HCT116 (cell line): ENCODE data around the gene ROR2.

Source experiments
- EGR1 ChIP-seq: IDR thresholded peaks from 2 replicates; pipeline ENCODE4 v1.6.1; 2012; ENCODE audit warnings: low read depth
- EZH2 ChIP-seq: fragments of 200-600 bp; sonication (generic); IDR thresholded peaks from 2 replicates; pipeline ENCODE4 v1.6.1; 2017; ENCODE audit warnings: antibody characterized with exemption, mixed run types
- EZH2phosphoT487 ChIP-seq: fragments of 200-600 bp; IDR thresholded peaks from 2 replicates; pipeline ENCODE4 v1.6.1; 2018; ENCODE audit warnings: antibody characterized with exemption, borderline replicate concordance
- POLR2A ChIP-seq: IDR thresholded peaks from 2 replicates; pipeline ENCODE4 v1.7.0; 2011; ENCODE audit warnings: borderline replicate concordance; ENCODE audit not compliant: insufficient read depth, insufficient read length; ENCODE audit errors: extremely low read depth
- POLR2AphosphoS5 ChIP-seq: IDR thresholded peaks from 2 replicates; pipeline ENCODE4 v1.6.1; 2011; ENCODE audit warnings: mild to moderate bottlenecking, low read depth, low read length, moderate library complexity
- RAD21 ChIP-seq: IDR thresholded peaks from 2 replicates; pipeline ENCODE4 v1.6.1; 2012; ENCODE audit warnings: low read depth, mild to moderate bottlenecking
- SIN3A ChIP-seq: IDR thresholded peaks from 2 replicates; pipeline ENCODE4 v1.6.1; 2012; ENCODE audit warnings: low read depth
- TCF7L2 ChIP-seq: IDR thresholded peaks from 2 replicates; pipeline ENCODE4 v1.7.0; 2011; ENCODE audit warnings: borderline replicate concordance, inconsistent platforms; ENCODE audit not compliant: insufficient read depth, insufficient read length; ENCODE audit errors: extremely low read depth
- YY1 ChIP-seq: IDR thresholded peaks from 2 replicates; pipeline ENCODE4 v1.6.1; 2011; ENCODE audit warnings: low read length, low read depth, moderate library complexity, mild to moderate bottlenecking; ENCODE audit not compliant: insufficient replicate concordance; ENCODE audit errors: extremely low read depth
- TF ChIP-seq, protein P1 (sequence below), 3 experiments: fragments of 200-600 bp in 1 of 3; sonication (generic) in 1 of 3; IDR thresholded peaks in 2 of 3; conservative IDR thresholded peaks in 1 of 3; 2 replicates each; pipeline ENCODE4 v1.5.1; 2012 to 2017; ENCODE audit warnings: low read depth in 2 of 3, low read length in 2 of 3, antibody characterized with exemption in 1 of 3, borderline replicate concordance in 1 of 3, control low read depth in 1 of 3, mild to moderate bottlenecking in 1 of 3, mixed read lengths in 1 of 3, mixed run types in 1 of 3, moderate library complexity in 1 of 3; ENCODE audit not compliant: insufficient read depth in 1 of 3
- TF ChIP-seq, protein P2 (sequence below): IDR thresholded peaks from 2 replicates; pipeline ENCODE4 v1.6.1; 2012
- TF ChIP-seq, protein P3 (sequence below): IDR thresholded peaks from 2 replicates; pipeline ENCODE4 v1.6.1; 2012; ENCODE audit warnings: low read depth

DNA sequence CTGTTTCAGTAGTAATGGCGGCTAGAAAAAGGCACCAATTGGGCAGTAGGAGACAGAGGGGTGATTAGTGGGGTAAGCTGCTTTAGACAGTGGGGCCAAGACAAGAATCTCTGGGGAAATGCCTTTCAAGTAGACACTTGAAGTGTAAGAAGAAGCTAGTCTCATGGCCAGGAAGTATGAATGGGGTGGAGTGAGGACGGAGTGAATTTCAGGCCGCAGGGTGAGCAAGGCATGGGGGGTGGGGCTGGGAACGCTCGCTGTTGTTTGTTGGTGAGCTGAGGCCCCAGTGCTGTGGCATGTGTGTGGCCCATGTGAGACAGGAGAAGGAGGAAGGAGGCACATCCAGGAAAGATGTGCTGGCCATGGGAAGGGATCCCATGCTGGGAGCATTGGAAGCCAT lies 377.2 kb downstream of the ROR2 start:
- TF ChIP-seq POLR2A = no peak
- TF ChIP-seq, protein P1, sequence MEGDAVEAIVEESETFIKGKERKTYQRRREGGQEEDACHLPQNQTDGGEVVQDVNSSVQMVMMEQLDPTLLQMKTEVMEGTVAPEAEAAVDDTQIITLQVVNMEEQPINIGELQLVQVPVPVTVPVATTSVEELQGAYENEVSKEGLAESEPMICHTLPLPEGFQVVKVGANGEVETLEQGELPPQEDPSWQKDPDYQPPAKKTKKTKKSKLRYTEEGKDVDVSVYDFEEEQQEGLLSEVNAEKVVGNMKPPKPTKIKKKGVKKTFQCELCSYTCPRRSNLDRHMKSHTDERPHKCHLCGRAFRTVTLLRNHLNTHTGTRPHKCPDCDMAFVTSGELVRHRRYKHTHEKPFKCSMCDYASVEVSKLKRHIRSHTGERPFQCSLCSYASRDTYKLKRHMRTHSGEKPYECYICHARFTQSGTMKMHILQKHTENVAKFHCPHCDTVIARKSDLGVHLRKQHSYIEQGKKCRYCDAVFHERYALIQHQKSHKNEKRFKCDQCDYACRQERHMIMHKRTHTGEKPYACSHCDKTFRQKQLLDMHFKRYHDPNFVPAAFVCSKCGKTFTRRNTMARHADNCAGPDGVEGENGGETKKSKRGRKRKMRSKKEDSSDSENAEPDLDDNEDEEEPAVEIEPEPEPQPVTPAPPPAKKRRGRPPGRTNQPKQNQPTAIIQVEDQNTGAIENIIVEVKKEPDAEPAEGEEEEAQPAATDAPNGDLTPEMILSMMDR (IDR thresholded peaks at IDR 0.05 in 2 of 3, conservative IDR thresholded peaks at IDR 0.05 in 1 of 3; ENCODE audit: borderline replicate concordance in 1 of 3, insufficient read depth in 1 of 3, low read depth in 2 of 3, low read length in 2 of 3) = no peak
- no peak for TF ChIP-seq YY1
- TF ChIP-seq RAD21 = no peak
- no peak for TF ChIP-seq TCF7L2
- TF ChIP-seq EGR1 = no peak
- TF ChIP-seq, protein P2, sequence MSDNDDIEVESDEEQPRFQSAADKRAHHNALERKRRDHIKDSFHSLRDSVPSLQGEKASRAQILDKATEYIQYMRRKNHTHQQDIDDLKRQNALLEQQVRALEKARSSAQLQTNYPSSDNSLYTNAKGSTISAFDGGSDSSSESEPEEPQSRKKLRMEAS = no peak
- no peak for TF ChIP-seq EZH2
- no peak for TF ChIP-seq SIN3A
- TF ChIP-seq EZH2phosphoT487 = no peak
- TF ChIP-seq POLR2AphosphoS5 = no peak
- TF ChIP-seq, protein P3, sequence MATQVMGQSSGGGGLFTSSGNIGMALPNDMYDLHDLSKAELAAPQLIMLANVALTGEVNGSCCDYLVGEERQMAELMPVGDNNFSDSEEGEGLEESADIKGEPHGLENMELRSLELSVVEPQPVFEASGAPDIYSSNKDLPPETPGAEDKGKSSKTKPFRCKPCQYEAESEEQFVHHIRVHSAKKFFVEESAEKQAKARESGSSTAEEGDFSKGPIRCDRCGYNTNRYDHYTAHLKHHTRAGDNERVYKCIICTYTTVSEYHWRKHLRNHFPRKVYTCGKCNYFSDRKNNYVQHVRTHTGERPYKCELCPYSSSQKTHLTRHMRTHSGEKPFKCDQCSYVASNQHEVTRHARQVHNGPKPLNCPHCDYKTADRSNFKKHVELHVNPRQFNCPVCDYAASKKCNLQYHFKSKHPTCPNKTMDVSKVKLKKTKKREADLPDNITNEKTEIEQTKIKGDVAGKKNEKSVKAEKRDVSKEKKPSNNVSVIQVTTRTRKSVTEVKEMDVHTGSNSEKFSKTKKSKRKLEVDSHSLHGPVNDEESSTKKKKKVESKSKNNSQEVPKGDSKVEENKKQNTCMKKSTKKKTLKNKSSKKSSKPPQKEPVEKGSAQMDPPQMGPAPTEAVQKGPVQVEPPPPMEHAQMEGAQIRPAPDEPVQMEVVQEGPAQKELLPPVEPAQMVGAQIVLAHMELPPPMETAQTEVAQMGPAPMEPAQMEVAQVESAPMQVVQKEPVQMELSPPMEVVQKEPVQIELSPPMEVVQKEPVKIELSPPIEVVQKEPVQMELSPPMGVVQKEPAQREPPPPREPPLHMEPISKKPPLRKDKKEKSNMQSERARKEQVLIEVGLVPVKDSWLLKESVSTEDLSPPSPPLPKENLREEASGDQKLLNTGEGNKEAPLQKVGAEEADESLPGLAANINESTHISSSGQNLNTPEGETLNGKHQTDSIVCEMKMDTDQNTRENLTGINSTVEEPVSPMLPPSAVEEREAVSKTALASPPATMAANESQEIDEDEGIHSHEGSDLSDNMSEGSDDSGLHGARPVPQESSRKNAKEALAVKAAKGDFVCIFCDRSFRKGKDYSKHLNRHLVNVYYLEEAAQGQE = no peak
